HG02610 (cell line): ENCODE results near the gene ARHGAP26.
"Not testable (repeated sequence)": the region's sequence is repeated elsewhere in the genome, so short reads cannot be mapped to it uniquely, and the experiment has no call there.

Experiments used
- ATAC-seq: cut with Tn5 transposase; IDR thresholded peaks from one replicate; pipeline ENCODE4 v1.9.1; 2021; ENCODE audit warnings: mild to moderate bottlenecking, moderate library complexity; ENCODE audit not compliant: unreplicated experiment

Gene ARHGAP26

DNA sequence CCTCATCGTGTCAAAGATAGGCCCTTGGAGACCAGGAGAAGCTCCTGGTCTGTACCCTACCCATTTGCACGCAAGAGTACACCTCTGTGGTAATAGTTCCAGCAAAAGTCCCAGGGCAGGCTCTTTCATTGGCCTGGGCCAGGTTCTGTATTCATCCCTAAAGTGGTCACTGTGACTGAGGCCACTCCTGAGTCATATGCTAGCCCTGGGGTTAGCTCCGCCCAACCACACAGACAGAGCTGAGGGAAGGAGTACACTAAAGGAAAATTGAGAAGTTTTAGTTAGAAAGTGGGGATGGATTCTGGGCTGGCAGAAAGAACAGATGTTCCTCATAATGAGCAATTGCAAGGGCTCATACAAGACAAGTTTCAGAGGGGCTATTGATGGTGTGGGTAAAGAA, 206.7 kb downstream of the ARHGAP26 start:
- no peak for ATAC-seq

DNA sequence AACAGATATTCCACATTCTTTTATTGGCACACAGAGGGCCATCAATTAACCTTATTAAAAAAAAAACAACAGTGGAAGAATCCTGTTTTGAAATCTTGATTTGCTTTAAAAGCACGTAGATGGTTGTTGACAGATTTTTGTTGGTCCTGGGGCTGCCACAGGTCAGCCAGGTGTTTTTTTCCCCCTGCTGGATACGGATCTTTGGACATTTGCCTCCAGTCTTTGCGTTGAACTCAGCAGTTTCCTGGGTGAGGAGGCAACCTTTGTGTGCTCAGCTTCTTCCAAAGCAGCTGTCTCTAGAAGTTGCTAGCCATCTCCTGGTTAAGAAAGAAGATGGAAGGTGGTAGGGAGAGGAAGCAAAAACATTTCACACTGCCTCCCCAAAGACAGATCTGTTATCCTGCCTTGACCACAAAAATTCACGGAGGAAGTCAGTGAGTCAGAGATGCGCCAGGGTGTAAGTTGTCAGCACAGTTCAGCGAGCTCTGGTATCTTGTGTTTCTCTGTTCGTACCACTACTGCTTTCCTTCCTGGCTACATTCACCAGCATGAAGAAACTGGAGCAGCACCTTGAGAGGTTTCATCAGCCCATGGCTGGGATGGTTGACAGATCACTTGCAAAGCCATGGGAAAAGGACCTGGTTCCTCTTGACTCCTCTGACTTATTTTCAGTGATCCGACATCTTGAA, 207.3 kb downstream of the ARHGAP26 start:
- ATAC-seq, result peak; percentile 89

DNA sequence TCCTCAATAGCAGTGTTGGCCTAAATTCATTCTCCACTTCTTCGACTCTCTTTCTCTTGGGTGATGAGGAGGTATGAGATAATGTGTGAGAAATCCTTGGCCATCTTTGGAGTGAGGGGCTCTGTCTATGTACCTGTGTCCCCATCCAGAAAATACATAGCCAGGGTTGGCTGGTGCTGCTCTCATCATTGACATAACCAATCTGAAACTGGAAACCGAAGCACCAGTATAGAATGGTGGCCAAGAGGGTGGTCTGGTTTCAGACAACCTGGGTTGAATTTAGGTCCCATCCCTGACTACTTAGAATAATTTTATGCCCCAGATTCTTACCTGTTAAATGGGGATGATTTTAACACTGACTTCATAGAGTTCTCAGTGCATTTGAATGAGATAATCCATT, 208.1 kb downstream of the ARHGAP26 start:
- no peak for ATAC-seq

DNA sequence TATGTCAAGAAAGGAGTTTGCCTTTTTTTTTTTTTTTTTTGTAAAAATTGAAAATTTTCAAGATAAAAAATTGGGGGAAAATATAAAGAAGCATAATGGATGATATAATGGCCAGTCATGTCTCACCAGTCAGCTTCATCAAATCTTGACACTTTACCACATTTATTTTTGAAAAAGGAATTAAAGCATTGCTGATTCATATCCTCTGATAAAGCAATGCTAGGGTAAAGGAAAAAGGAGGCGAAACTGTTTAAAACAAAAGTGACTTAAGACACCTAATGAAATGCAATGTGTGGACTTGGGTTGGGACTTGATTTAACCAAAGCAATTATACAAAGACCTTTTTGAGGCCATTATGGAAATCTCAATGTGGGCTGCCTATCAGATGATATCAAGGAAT, 208.5 kb downstream of the ARHGAP26 start:
- ATAC-seq, result no peak

DNA sequence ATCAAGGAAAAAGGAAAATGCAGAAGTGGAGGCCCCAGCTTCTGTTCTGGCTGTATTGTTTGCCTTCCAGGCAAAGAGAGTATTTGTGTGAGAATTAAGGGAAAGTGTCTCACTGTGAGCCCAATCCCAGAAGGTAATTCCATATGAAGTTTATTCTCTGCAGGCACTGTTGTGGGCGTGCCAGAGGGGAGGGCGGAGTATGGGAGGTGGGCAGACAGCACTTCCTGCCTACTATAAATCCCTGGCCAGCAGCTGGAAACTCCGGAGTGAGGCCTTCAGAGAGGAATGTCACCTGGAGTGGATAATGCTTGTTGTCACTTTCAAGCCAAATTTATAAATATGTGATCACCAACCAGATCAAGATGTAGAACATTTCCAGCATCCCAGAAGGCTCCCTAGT, 209.5 kb downstream of the ARHGAP26 start:
- ATAC-seq, result no peak

DNA sequence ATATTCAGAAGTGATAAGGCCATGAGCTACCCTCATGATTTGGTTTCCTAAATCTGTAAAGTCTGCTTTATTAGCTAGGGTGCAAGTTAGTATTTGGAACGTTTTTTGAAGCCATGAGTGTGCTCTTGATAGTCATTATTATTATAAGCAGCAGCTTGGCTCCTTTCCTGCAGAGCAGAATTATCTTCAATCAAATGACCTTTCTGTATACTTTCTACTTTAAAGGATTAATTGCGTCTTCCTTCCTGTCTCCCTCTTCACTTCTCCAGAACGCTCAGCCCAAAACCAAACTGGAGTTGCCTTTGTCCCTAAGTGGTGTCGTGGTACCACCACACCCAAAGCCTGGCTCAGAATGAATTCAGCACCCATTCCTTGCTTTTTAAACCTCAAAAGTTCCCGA, 211.3 kb downstream of the ARHGAP26 start:
- no peak for ATAC-seq

DNA sequence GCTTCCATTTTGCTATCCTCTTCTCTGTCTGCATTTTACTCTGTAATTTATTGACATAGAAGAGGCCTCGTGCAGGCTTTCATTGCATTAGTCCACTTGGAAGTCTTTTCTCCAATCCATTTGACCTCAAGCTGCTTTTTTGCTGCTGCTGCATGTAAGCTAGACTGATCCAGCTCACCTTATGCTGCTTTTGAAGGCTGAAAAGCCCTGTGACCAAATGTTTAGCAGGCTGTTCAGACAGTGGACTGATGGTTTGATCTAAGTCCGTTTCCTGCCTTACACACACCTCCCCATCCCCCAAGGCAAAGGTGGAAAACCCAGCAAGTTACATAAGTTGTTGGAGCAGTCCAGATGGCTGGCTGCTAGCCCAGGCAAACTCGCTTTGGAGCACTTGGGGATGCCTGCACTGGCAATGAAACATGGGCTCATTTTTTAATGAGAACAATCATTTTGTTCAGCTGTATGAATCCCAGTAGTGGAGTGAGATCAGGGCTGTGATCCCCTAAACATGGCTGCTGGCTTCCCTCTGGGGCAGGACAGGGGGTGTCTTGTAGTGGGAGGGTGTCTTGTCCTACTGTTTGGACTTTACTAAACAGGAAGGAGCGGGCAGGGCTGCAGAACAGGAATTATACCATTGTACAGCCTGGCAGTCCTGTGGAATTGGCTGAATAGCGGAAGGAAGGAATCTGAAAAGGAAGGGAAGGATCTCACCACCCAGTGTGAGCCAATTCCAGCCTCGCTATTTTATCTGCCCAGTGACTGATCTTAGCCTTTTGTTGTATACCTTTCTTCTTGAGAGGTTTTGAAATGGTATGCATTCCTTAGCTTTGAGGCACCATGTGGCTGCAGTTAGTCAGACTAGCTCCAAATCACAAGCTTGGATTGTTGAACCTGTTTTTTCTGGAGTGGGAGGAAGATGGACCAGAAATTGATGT, 212.0 kb downstream of the ARHGAP26 start:
- ATAC-seq, result no peak

DNA sequence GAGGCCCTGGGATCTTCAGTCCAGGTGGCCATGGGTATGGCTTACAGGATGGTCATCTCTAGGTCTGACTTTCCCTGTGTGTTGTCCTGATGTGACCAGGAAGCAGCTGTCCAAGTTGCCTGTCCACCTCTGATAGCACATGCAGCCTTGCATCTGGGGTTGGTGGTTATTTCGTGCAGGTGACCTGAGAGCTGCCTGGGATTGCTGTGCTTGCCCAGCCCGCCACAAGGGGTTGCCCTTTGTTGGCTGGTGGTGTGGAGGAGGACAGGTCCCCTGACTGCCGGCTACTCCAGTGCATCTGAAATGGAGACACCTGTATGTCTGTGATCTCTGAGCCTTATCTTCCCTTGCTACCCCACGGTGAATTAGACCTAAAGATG, 212.6 kb downstream of the ARHGAP26 start:
- ATAC-seq, result no peak

DNA sequence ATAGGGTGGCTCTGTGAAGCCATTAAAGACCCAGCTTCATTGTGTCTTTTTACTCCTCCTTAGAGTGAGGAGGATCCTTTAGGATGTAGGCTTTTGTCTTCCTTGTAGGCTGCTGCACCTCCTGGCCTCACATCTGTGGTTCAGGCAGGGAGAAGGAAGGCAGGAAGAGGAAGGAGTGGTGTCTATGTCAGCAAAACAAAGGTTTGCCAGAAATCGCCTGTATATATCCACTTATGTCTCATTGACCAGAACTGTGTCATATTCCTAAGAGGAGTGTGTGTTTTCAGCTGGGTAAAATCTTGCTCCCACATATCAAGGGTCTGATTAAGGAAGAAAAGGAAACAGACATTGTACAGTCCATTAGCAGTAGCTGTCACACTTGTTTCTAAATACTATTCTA, 213.8 kb downstream of the ARHGAP26 start:
- ATAC-seq, result no peak

DNA sequence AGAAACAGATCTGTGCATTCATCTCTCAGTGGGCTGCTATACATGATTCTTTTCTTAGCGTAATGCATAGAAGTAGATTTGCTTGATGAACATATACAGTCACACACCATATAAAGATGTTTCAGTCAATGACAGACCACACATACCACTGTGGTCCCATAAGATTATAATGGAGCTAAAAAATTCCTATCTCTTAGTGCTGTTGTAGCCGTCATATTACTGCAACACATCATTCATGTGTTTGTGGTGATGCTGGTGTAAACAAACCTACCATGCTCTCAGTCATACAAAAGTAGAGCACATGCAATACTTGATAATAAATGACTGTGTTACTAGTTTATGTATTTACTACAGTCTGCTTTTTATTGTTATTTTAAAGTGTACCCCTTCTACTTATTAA, 214.3 kb downstream of the ARHGAP26 start:
- ATAC-seq, result no peak

DNA sequence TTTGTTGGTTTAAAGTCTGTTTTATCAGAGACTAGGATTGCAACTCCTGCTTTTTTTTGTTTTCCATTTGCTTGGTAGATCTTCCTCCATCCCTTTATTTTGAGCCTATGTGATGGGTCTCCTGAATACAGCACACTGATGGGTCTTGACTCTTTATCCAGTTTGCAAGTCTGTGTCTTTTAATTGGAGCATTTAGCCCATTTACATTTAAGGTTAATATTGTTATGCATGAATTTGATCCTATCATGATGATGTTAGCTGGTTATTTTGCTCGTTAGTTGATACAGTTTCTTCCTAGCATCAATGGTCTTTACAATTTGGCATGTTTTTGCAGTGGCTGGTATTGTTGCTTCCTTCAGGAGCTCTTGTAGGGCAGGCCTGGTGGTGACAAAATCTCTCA, 219.1 kb downstream of the ARHGAP26 start:
- ATAC-seq, result not testable (repeated sequence)

DNA sequence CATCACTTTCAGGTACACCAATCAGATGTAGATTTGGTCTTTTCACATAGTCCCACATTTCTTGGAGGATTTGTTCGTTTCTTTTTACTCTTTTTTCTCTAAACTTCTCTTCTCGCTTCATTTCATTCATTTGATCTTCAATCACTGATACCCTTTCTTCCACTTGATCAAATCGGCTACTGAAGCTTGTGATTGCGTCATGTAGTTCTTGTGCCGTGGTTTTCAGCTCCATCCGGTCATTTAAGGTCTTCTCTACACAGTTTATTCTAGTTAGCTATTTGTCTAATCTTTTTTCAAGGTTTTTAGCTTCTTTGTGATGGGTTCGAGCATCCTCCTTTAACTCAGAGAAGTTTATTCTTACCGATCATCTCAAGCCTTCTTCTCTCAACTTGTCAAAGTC, 219.9 kb downstream of the ARHGAP26 start:
- ATAC-seq, result not testable (repeated sequence)

DNA sequence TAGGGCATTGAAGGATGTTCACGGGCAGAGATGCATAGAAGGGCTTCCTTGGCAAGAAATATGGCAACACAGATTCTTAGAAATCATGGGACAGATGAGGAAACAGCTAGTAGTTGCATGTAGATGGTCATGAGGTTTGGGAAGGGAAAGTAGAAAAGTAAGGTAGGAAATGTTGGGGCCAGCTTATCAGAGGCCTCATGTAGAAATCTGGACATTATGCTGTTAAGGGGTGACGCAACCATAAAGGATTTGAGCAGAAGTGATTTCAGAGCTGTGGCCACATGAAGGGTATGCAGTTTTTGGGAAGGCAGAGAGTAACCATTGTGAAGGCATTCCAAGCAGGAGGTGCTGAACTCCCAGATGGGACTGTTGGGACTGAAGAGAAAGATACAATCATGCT, 224.0 kb downstream of the ARHGAP26 start:
- no peak for ATAC-seq

DNA sequence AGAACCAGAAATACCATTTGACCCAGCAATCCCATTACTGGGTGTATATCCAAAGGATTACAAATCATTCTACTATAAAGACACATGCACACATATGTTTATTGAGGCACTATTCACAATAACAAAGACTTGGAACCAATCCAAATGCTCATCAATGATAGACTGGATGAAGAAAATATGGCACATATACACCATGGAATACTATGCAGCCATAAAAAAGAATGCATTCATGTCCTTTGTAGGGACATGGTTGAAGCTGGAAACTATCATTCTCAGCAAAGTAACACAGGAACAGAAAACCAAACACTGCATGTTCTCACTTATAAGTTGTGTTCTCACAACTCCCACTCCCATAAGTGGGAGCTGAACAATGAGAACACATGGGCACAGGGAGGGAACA, 225.4 kb downstream of the ARHGAP26 start:
- ATAC-seq, result not testable (repeated sequence)

DNA sequence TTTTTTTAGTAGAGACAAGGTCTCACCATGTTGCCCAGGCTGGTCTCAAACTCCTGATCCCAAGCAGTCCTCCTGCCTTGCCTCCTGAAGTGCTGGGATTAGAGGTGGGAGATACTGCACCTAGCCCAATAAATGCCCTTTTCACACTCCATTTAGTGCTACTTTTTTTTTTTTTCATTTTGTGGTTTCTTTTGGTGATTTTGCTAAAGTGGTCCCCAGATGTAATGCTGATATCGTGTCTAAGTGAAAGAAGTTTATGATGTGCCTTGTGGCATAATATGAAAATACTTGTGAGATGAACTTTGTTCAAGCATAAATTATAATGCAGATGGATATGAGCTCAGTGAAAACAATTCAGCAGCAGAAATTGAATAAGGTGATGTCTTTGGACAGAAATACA, 227.4 kb downstream of the ARHGAP26 start:
- ATAC-seq, result no peak

DNA sequence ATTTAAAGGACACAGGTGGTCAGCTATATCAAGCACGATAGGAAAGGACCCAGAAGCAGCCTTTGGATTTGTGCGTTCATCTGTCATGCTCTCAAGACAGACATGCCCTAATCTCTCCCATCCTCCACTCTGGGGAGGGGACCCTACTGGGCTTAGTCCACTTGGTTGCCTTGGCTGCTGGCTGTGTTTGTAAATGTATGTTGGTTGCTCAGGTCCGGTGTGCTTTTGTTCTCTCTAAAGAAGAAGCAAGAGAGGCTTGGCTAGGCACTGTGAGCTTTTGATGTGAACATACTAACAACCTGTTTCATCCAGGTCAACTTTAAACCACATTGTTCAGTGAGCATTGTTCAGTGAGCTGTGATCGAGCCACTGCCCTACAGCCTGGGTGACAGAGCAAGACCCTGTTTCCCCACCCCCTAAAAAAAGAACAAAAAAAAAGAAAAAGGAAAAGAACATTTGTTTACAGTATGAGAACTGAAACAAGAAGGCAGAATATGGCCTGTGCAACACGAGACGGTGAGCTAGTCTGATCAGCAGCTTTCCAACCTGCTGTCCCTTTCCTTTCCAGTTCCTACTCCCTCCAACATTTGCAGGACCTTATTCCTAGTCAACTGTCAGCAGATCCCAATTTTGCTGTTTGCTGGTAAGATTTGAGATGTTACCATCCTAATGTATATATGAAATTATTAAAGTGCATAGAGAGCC, 228.3 kb downstream of the ARHGAP26 start:
- ATAC-seq, result peak; percentile 45

DNA sequence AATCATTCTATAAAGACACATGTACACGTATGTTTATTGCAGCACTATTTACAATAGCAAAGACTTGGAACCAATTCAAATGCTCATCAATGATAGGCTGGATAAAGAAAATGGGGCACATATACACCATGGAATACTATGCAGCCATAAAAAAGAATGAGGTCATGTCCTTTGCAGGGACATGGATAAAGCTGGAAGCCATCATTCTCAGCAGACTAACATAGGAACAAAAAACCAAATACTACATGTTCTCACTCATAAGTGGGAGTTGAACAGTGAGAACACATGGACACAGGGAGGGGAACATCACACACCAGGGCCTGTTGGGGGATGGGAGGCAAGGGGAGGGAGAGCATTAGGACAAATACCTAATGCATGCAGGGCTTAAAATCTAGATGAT, 230.4 kb downstream of the ARHGAP26 start:
- ATAC-seq, result not testable (repeated sequence)

DNA sequence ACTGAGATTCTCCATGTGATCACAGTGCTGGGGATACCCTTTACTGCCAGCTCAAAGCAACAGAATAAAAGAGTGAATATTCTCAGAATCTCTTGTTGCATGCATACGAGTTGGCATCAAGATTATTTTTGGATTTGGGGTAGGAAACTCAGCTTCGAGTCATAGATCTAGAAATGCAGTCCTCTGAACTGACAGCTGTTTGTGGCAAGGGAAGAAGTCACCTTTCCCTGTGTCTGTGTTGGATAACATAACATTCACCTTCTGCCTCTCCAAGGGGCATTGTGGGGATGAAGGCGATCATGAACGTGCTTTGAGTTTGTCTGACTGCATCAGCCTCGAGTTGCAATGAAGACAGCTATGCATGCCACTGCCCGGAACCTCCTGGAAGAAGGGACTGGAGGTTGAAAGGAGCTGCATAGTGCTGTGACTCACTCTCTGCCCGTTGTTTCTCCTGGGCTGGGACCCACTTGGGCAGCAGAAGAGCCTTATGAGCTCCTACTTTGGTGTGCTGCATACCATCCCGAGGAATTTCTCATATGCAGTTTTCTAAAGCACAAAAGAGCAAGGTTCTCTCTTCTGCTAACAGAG, 231.7 kb downstream of the ARHGAP26 start:
- no peak for ATAC-seq

DNA sequence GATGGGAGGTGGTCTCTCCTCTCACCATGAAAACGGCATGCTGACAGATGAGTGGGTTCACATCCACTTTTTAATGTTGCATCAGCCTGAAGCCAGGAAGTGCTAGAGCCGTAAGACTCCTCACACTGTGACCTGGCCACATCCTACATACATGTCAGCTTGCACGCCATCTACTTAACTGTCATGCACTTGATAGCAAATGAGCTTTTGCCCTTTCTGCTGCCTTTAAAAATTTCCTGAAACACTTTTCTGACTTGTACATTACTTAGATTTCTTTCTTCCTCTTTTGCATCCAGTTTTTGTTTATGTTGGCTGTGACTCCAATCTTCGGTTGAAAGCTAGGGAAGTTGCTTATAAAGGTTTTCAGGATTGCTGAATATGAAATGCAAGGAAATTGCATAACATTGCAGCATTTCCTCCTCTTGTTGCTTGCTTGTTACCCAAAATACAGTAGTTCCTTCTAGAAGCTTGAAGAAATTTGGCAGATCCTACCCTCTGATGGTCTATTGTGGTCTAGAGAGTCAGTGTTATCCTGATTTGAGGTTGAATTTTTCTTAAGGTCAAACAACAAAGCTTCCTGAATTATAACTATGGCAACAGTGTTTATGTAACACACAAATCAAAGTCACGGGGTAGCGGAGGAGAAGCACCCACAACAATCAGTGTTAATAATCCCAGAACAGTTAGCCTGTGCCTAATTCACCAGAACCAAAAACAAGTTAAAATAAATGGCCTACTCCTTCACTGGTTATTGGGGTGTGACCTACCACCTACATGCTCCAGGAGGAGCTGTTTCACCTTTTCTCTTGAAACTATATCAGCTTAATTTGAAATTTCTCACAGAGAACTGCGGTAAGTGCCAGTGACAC, 232.5 kb downstream of the ARHGAP26 start:
- ATAC-seq, result peak; percentile 70

DNA sequence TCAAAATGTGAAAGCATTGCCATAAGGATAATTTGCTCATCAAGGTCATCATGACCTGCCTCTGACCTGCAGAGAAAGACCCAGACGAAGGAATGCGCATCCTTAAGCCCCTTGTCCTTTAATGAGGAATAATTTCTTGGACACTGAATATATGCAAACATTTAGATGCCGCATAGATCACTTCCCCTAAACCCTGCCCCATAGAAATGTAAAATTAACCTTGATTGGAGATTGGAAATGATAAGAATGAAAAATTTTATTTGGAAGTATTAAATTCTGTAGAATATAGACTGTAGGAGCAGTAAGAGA, 233.1 kb downstream of the ARHGAP26 start:
- no peak for ATAC-seq
